Measurements from ENCODE around the gene USP4. TPM values are rescaled to one million over a fixed set of nuclear protein-coding genes. Genes with fewer than 3 reads are reported as not detected.

USP4 gene
- total and polyA plus RNA-seq, 2 of the 8 experiments (the other 6 are each of a cell fraction or from before 2014, with no cell fraction given), result 16.0 to 27.8 TPM

DNA sequence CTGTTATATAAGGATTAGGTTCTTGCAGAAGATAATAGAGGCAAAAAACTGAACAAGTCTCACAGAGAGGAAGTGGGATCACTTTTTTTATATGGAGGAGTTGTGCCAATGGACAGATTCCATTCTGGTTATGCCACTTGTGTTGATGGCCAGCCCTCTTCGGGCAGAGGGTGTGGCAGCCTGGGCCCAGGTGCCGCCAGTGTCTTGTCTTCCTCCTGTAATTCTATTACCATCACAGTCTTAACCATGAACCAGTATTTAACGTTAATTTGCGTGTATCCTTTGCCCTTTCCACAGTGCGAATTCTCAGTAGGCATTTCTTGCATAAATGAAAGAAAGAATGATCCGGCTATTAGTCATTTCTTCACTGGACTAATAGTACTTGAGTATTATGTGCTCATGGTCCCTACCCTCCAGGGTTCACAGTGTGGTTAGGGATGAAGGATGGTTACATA lies 7.0 kb upstream of the USP4 start:
- Histone ChIP-seq H4K20me1 (replicated peaks in 1 of 2; ENCODE audit: control insufficient read depth in 1 of 2, insufficient read depth in 2 of 2, low read length in 2 of 2) (no peaks in the 10 kb centered on the region), H3K9ac (replicated peaks in 1 of 4; ENCODE audit: extremely low read depth in 1 of 4, low read depth in 3 of 4, low read length in 3 of 4) (no peak overlapping the region), H3K14ac (ENCODE audit: insufficient read length) (no peak overlapping the region), H4K91ac (replicated peaks; ENCODE audit: insufficient read length, low read length) (no peak overlapping the region), H3K4me1 (replicated peaks in 1 of 4; ENCODE audit: control insufficient read depth in 3 of 4, insufficient read depth in 4 of 4, low read length in 3 of 4) (no peaks in the 10 kb centered on the region), H3K18ac (ENCODE audit: extremely low read depth, low read length) (no peak overlapping the region), H3K23me2 (ENCODE audit: low read depth, low read length) (no peaks in the 10 kb centered on the region; the same call in 1 of the 2 replicates), H2AK5ac (ENCODE audit: low read depth, low read length) (no peak overlapping the region), H3K36me3 (ENCODE audit: control insufficient read depth in 2 of 4, insufficient read depth in 4 of 4, low read length in 3 of 4) (no peaks in the 10 kb centered on the region), H2BK20ac (ENCODE audit: low read length) (no peak overlapping the region), H3K79me1 (ENCODE audit: low read depth, low read length) (no peaks in the 10 kb centered on the region), H3K9me3 (ENCODE audit: insufficient read depth in 2 of 2, low read depth in 1 of 2, low read length in 1 of 2) (no peaks in the 10 kb centered on the region), H3K4me3 (ENCODE audit: extremely low read depth in 1 of 4, insufficient read depth in 2 of 4, low read depth in 3 of 4, low read length in 4 of 4) (no peak overlapping the region), H2BK12ac (ENCODE audit: low read depth, low read length) (no peak overlapping the region), H3K27ac (ENCODE audit: low read depth, low read length) (no peak overlapping the region), H4K5ac (ENCODE audit: insufficient read length, low read depth, low read length) (no peak overlapping the region), H2AFZ (ENCODE audit: low read length) (no peak overlapping the region), H2BK15ac (ENCODE audit: low read length) (no peak overlapping the region), H3K79me2 (ENCODE audit: control insufficient read depth in 1 of 2, insufficient read depth in 2 of 2, low read length in 2 of 2) (no peaks in the 10 kb centered on the region), H3K4ac (replicated peaks; ENCODE audit: insufficient read length, low read depth, low read length) (no peak overlapping the region), H3K27me3 (replicated peaks in 1 of 4; ENCODE audit: control insufficient read depth in 3 of 4, extremely low read depth in 1 of 4, insufficient read depth in 3 of 4, low read length in 3 of 4) (no peaks in the 10 kb centered on the region; a peak in 1 of 7 replicates), H3K23ac (ENCODE audit: insufficient read length) (no peak overlapping the region), H3K56ac (replicated peaks; ENCODE audit: insufficient read length, low read depth, low read length) (no peak overlapping the region), H4K8ac (ENCODE audit: extremely low read depth, insufficient read depth, low read length) (no peak overlapping the region), H2BK5ac (ENCODE audit: low read depth, low read length) (no peak overlapping the region), H2BK120ac (replicated peaks; ENCODE audit: low read depth, low read length) (no peak overlapping the region), H3K4me2 (ENCODE audit: insufficient read depth in 1 of 2, low read depth in 2 of 2, low read length in 2 of 2) (no peak overlapping the region)
- no peak for DNase-seq (ENCODE audit: low read depth in 1 of 2, low spot score in 2 of 2)
- POLR2A ChIA-PET (ENCODE audit: partially characterized antibody), result interaction anchor here (4.3 kb wide), 1 partner anchor 11 kb away, joined by 20 read pairs; the partner anchor contains the start of gene GPX1
- CTCF ChIA-PET (ENCODE audit: partially characterized antibody), result no interaction called here
- WGBS, 2 experiments (ENCODE audit: extremely low coverage in 1 of 2, insufficient coverage in 1 of 2, insufficient read length in 1 of 2, insufficient replicate concordance in 2 of 2, low coverage in 1 of 2, low lambda C conversion rate in 2 of 2, missing lambda C conversion rate in 1 of 2), result 88% methylated on average over 6 of the region's 6 CpGs; no CpG with 5 or more reads in 1 of the 2 experiments
- TF ChIP-seq HDAC6 (IDR thresholded peaks at IDR 0.05; ENCODE audit: low read depth, low read length) (no peak), TBP (IDR thresholded peaks at IDR 0.05; ENCODE audit: low read depth, low read length) (no peak), SP1 (IDR thresholded peaks at IDR 0.05; ENCODE audit: low read depth, low read length) (no peak), MAFK (IDR thresholded peaks at IDR 0.05; ENCODE audit: low read depth, low read length) (no peak), CBX8 (IDR thresholded peaks at IDR 0.05; ENCODE audit: borderline replicate concordance, low read depth, low read length) (no peak), SUZ12 (IDR thresholded peaks at IDR 0.05; ENCODE audit: low read length) (no peak), NRF1 (IDR thresholded peaks at IDR 0.05; ENCODE audit: low read depth, low read length) (no peak), PHF8 (conservative IDR thresholded peaks at IDR 0.05; ENCODE audit: low read depth, low read length) (no peak), POLR2A (IDR thresholded peaks at IDR 0.05; ENCODE audit: control extremely low read depth in 1 of 2, low read depth in 2 of 2, low read length in 2 of 2) (no peak)
- FAIRE-seq, result no peak
